GM23248 (cell line): ENCODE data around the gene CACNG1. TPM values are rescaled to one million over a fixed set of nuclear protein-coding genes. Genes with fewer than 3 reads are reported as not detected.

Experiments
- DNase-seq: peaks from one replicate; pipeline ENCODE4 v3.0.0-alpha.2; 2015
- H2AFZ ChIP-seq: fragments of 200-600 bp; sonication (generic); 2 replicates; pipeline ENCODE4 v1.6.1; 2016; ENCODE audit warnings: antibody characterized with exemption
- H3F3A ChIP-seq: fragments of 200-600 bp; sonication (generic); 2 replicates; pipeline ENCODE4 v1.6.1; 2016; ENCODE audit warnings: mild to moderate bottlenecking, antibody characterized with exemption, mixed run types; ENCODE audit not compliant: insufficient read depth
- H3K27ac ChIP-seq: fragments of 200-600 bp; sonication (generic); 2 replicates; pipeline ENCODE4 v1.5.1; 2016; ENCODE audit warnings: mild to moderate bottlenecking
- H3K27me3 ChIP-seq: fragments of 200-600 bp; sonication (generic); replicated peaks from 2 replicates; pipeline ENCODE4 v1.6.1; 2016; ENCODE audit warnings: mild to moderate bottlenecking; ENCODE audit not compliant: insufficient read depth
- H3K36me3 ChIP-seq: fragments of 200-600 bp; sonication (generic); 2 replicates; pipeline ENCODE4 v1.6.1; 2016; ENCODE audit warnings: low read depth, mild to moderate bottlenecking
- H3K4me1 ChIP-seq: fragments of 200-600 bp; sonication (generic); 2 replicates; pipeline ENCODE4 v1.6.1; 2016; ENCODE audit warnings: mild to moderate bottlenecking; ENCODE audit not compliant: insufficient read depth
- H3K4me2 ChIP-seq: fragments of 200-600 bp; sonication (generic); one replicate; pipeline ENCODE4 v1.6.1; 2016; ENCODE audit warnings: mild to moderate bottlenecking; ENCODE audit not compliant: unreplicated experiment
- H3K4me3 ChIP-seq: fragments of 200-600 bp; sonication (generic); 2 replicates; pipeline ENCODE4 v1.5.1; 2016; ENCODE audit warnings: mild to moderate bottlenecking
- H3K79me2 ChIP-seq: fragments of 200-600 bp; sonication (generic); 2 replicates; pipeline ENCODE4 v1.6.1; 2016; ENCODE audit warnings: mild to moderate bottlenecking; ENCODE audit not compliant: insufficient read depth
- H3K9ac ChIP-seq: fragments of 200-600 bp; sonication (generic); 2 replicates; pipeline ENCODE4 v1.6.1; 2016; ENCODE audit warnings: mild to moderate bottlenecking
- H3K9me2 ChIP-seq: fragments of 200-600 bp; sonication (generic); 2 replicates; pipeline ENCODE4 v1.6.1; 2016; ENCODE audit warnings: mixed run types, mild to moderate bottlenecking, moderate library complexity; ENCODE audit not compliant: insufficient read depth
- H3K9me3 ChIP-seq: fragments of 200-600 bp; sonication (generic); one replicate; pipeline ENCODE4 v1.6.1; 2017; ENCODE audit warnings: low read depth
- H4K20me1 ChIP-seq: fragments of 200-600 bp; sonication (generic); 2 replicates; pipeline ENCODE4 v1.6.0; 2016; ENCODE audit not compliant: insufficient read depth
- EZH2 ChIP-seq: fragments of 200-600 bp; sonication (generic); IDR thresholded peaks from 2 replicates; pipeline ENCODE4 v1.6.1; 2018; ENCODE audit warnings: antibody characterized with exemption, mild to moderate bottlenecking; ENCODE audit not compliant: insufficient read depth, poor library complexity, severe bottlenecking
- EZH2phosphoT487 ChIP-seq: fragments of 200-600 bp; sonication (generic); IDR thresholded peaks from 2 replicates; pipeline ENCODE4 v1.6.1; 2018; ENCODE audit warnings: antibody characterized with exemption, moderate library complexity, mild to moderate bottlenecking, low read depth; ENCODE audit not compliant: insufficient read depth
- WGBS, 2 experiments: methylation state at CpG; one replicate each; pipeline ENCODE4 v1.1.6; 2015 to 2017; ENCODE audit warnings: low lambda C conversion rate in 2 of 2, low coverage in 1 of 2; ENCODE audit errors: missing lambda C conversion rate in 2 of 2; 5-methylcytosine and 5-hydroxymethylcytosine counted together
- in situ Hi-C: fragments of 300-500 bp; cut with MboI; formaldehyde crosslinking; loops from 2 replicates; pipeline ENCODE4 v1.15.0; 2020
- polyA plus RNA-seq: library from polyadenylated mRNA; unstranded; fragments of >200 nt; fragmentation: Nextera tagmentation; extraction: Ambion mirVana; gene quantifications from 2 replicates; pipeline ENCODE4 v1.2.1, GENCODE V29; 2016
- total RNA-seq: library from RNA; depleted of rRNA; stranded (reverse); fragments of >200 nt; shearing (Covaris generic); gene quantifications from 2 replicates; pipeline ENCODE4 v1.2.3, GENCODE V29; 2014

CACNG1 gene
- total and polyA plus RNA-seq, 2 experiments from 2014 or later: not detected

- H3K79me2 ChIP-seq: no peaks in the 10 kb centered on the region
- WGBS, 2 experiments: 84 to 88% methylated on average over 5 of the region's 5 CpGs
- H3K4me2 ChIP-seq: no peak overlapping the region
- no peaks in the 10 kb centered on the region for H3K27me3 ChIP-seq
- H2AFZ ChIP-seq: no peak overlapping the region
- no peaks in the 10 kb centered on the region for H3K4me1 ChIP-seq
- H3F3A ChIP-seq: no peaks in the 10 kb centered on the region
- DNase-seq: no peak
- no peaks in the 10 kb centered on the region for H4K20me1 ChIP-seq
- no peaks in the 10 kb centered on the region for H3K9me2 ChIP-seq
- no peak overlapping the region for H3K9ac ChIP-seq
- no peaks in the 10 kb centered on the region for H3K36me3 ChIP-seq
- H3K9me3 ChIP-seq: no peaks in the 10 kb centered on the region
- H3K27ac ChIP-seq: no peak overlapping the region
- TF ChIP-seq EZH2: no peak
- H3K4me3 ChIP-seq: no peak overlapping the region
- in situ Hi-C loops: no loop called here
Observed at GRCh38 chr17:67069603-67070136, 25.3 kb downstream of the CACNG1 start.

GRCh38 chr17:67071595-67071994, 27.2 kb downstream of the CACNG1 start:
- H3K4me2 ChIP-seq: no peak overlapping the region
- H3F3A ChIP-seq: no peaks in the 10 kb centered on the region
- no peak for TF ChIP-seq EZH2phosphoT487
- no peak for TF ChIP-seq EZH2
- no peak overlapping the region for H3K9ac ChIP-seq
- no peaks in the 10 kb centered on the region for H4K20me1 ChIP-seq
- H2AFZ ChIP-seq: no peak overlapping the region
- in situ Hi-C loops: no loop called here
- no peak overlapping the region for H3K27ac ChIP-seq
- H3K4me3 ChIP-seq: no peak overlapping the region
- H3K36me3 ChIP-seq: peaks cover 4% of the 10 kb centered on the region; the same call in 1 of the 2 replicates
- H3K9me3 ChIP-seq: no peaks in the 10 kb centered on the region
- no peaks in the 10 kb centered on the region for H3K27me3 ChIP-seq
- no peaks in the 10 kb centered on the region for H3K9me2 ChIP-seq
- DNase-seq: no peak
- H3K4me1 ChIP-seq: no peaks in the 10 kb centered on the region
- H3K79me2 ChIP-seq: no peaks in the 10 kb centered on the region

GRCh38 chr17:67072885-67073284, 28.5 kb downstream of the CACNG1 start:
- no peaks in the 10 kb centered on the region for H3K9me3 ChIP-seq
- 94 to 100% methylated on average over 3 of the region's 3 CpGs for whole genome bisulfite sequencing, 2 experiments
- H3K79me2 ChIP-seq: no peaks in the 10 kb centered on the region
- no peak overlapping the region for H2AFZ ChIP-seq
- H3K9ac ChIP-seq: no peak overlapping the region
- H3K9me2 ChIP-seq: no peaks in the 10 kb centered on the region
- H3K4me3 ChIP-seq: no peak overlapping the region
- TF ChIP-seq EZH2phosphoT487 (no peak), EZH2 (no peak)
- H3K27me3 ChIP-seq: no peaks in the 10 kb centered on the region
- H4K20me1 ChIP-seq: no peaks in the 10 kb centered on the region
- H3K4me2 ChIP-seq: no peak overlapping the region
- no peak for DNase-seq
- in situ Hi-C loops: no loop called here
- H3K27ac ChIP-seq: no peak overlapping the region
- no peaks in the 10 kb centered on the region for H3F3A ChIP-seq
- peaks cover 9% of the 10 kb centered on the region; the same call in 1 of the 2 replicates for H3K36me3 ChIP-seq
- no peaks in the 10 kb centered on the region for H3K4me1 ChIP-seq

- no peaks in the 10 kb centered on the region for H3K9me2 ChIP-seq
- in situ Hi-C loops: no loop called here
Observed at GRCh38 chr17:67074781-67075180, 30.4 kb downstream of the CACNG1 start.

GRCh38 chr17:67076290-67076689, 31.9 kb downstream of the CACNG1 start:
- Histone ChIP-seq H3K4me1 (no peaks in the 10 kb centered on the region), H3K4me2 (no peak overlapping the region), H4K20me1 (no peaks in the 10 kb centered on the region; the same call in 1 of the 2 replicates), H3K36me3 (peaks cover 13% of the 10 kb centered on the region; the same call in 1 of the 2 replicates), H3K27ac (no peak overlapping the region), H3K9ac (no peak overlapping the region), H3K9me2 (no peaks in the 10 kb centered on the region), H3K79me2 (no peaks in the 10 kb centered on the region), H3K4me3 (no peak overlapping the region), H3K9me3 (no peaks in the 10 kb centered on the region), H3F3A (no peaks in the 10 kb centered on the region), H2AFZ (no peak overlapping the region), H3K27me3 (no peaks in the 10 kb centered on the region)
- DNase-seq: no peak
- WGBS, 2 experiments: 67 to 69% methylated on average over 7 of the region's 7 CpGs
- no peak for TF ChIP-seq EZH2
- in situ Hi-C loops: no loop called here

More at GRCh38 chr17:67074781-67075180, 30.4 kb downstream of the CACNG1 start:
- WGBS, 2 experiments: 86 to 93% methylated on average over 3 of the region's 3 CpGs
- H3F3A ChIP-seq: no peaks in the 10 kb centered on the region
- H3K9me3 ChIP-seq: no peaks in the 10 kb centered on the region
- H3K27ac ChIP-seq: no peak overlapping the region
- no peak overlapping the region for H3K4me2 ChIP-seq
- TF ChIP-seq EZH2phosphoT487 (no peak), EZH2 (no peak)
- H3K27me3 ChIP-seq: no peaks in the 10 kb centered on the region
- H2AFZ ChIP-seq: no peak overlapping the region
- no peak for DNase-seq
- no peak overlapping the region for H3K9ac ChIP-seq
- no peaks in the 10 kb centered on the region; the same call in 1 of the 2 replicates for H4K20me1 ChIP-seq
- H3K79me2 ChIP-seq: no peaks in the 10 kb centered on the region
- H3K36me3 ChIP-seq: peaks cover 13% of the 10 kb centered on the region; the same call in 1 of the 2 replicates
- no peak overlapping the region for H3K4me3 ChIP-seq
- H3K4me1 ChIP-seq: no peaks in the 10 kb centered on the region
